ENCODE data around the gene RASSF5.
"Not testable (repeated sequence)": the region's sequence is repeated elsewhere in the genome, so short reads cannot be mapped to it uniquely, and the experiment has no call there.

Gene RASSF5

GRCh38 chr1:206480211-206480610 lies 27.1 kb upstream of the RASSF5 start:
- no peak for DNase-seq (ENCODE audit: low read depth)
- no peak overlapping the region for H3K4me3 ChIP-seq (ENCODE audit: low read depth, low read length)
- TF ChIP-seq, protein P1, sequence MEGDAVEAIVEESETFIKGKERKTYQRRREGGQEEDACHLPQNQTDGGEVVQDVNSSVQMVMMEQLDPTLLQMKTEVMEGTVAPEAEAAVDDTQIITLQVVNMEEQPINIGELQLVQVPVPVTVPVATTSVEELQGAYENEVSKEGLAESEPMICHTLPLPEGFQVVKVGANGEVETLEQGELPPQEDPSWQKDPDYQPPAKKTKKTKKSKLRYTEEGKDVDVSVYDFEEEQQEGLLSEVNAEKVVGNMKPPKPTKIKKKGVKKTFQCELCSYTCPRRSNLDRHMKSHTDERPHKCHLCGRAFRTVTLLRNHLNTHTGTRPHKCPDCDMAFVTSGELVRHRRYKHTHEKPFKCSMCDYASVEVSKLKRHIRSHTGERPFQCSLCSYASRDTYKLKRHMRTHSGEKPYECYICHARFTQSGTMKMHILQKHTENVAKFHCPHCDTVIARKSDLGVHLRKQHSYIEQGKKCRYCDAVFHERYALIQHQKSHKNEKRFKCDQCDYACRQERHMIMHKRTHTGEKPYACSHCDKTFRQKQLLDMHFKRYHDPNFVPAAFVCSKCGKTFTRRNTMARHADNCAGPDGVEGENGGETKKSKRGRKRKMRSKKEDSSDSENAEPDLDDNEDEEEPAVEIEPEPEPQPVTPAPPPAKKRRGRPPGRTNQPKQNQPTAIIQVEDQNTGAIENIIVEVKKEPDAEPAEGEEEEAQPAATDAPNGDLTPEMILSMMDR (IDR thresholded peaks at IDR 0.05; ENCODE audit: low read depth, low read length, missing control alignments) = no peak

GRCh38 chr1:206482611-206483010 lies 24.7 kb upstream of the RASSF5 start:
- no peak overlapping the region for H3K4me3 ChIP-seq (ENCODE audit: low read depth, low read length)
- TF ChIP-seq, protein P1 (IDR thresholded peaks at IDR 0.05; ENCODE audit: low read depth, low read length, missing control alignments) = no peak
- no peak for DNase-seq (ENCODE audit: low read depth)

DNA sequence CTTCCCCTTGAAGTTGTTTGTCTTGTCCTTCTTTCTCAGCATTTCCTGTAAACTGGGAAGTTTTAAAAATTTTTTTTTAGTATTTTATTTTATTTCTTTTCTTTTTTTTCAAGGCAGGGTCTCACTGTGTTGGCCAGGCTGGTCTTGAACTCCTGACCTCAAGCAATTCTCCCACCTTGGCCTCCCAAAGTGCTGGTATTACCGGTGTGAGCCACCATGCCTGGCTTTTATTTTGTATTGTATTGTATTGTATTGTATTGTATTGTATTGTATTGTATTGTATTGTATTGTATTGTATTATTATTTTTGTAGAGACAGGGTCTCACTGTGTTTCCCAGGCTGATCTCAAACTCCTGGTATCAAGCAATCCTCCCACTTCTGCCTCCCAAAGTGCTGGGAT lies 23.5 kb upstream of the RASSF5 start:
- not testable (repeated sequence) for DNase-seq (ENCODE audit: low read depth); H3K4me3 ChIP-seq (ENCODE audit: low read depth, low read length)

DNA sequence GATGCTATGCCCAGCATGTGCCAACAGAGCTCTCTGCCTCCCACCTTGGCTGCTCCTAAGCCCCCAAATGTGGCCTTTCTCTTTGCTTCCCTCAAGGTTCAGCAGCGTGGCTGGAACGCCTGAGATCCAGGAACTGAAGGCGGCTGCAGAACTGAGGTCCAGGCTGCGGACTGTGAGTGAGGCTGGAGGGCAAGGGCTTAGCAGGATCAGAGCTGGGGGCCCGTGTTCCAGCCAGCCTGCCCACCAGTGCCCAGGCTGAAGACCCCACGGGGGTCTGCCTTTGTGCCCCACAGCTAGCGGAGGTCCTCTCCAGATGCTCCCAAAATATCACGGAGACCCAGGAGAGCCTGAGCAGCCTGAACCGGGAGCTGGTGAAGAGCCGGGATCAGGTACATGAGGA lies 22.4 kb upstream of the RASSF5 start:
- TF ChIP-seq, protein P1 (IDR thresholded peaks at IDR 0.05; ENCODE audit: low read depth, low read length, missing control alignments) = no peak
- no peak overlapping the region for H3K4me3 ChIP-seq (ENCODE audit: low read depth, low read length)
- DNase-seq (ENCODE audit: low read depth) = no peak

DNA sequence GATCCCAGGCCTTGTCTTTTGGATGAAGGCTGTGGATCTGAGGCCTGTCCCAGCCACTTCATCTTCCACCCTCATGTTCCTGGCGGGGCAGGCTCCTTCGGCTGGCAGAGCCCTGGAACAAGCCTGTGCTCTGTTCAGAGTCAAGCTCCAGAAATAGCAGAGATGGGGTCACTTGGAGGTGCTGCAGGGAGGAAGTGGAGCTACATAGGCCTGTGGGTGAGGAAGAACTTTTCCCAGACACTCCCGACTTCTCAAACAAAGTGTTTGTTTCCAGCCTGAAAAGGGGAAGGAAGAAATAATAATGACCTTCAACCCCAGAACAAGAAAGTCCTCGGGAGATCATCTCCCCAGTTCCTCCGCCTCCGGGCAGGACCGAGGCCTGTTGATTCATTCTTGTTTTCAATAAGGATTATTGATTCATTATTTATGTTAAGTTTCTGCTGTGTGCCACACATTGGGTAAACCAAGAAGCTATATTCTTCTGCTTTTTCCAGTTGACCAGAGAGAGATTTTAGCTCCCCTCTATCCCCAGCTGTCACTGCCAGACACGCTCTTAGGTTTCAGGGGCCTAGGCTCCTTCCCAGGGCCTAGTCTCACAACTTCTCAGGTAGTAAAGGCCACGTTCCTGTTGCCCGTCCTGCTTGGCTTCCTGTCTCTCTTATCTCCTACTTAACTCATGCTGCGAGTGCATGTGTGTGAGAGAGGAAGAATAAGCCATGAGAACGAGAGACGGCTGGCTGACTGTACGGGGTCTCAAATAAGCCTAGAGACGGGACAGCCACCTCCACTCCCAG lies 20.1 kb upstream of the RASSF5 start:
- DNase-seq (ENCODE audit: low read depth) = no peak
- TF ChIP-seq, protein P1 (IDR thresholded peaks at IDR 0.05; ENCODE audit: low read depth, low read length, missing control alignments) = no peak
- no peak overlapping the region for H3K4me3 ChIP-seq (ENCODE audit: low read depth, low read length)

- TF ChIP-seq, protein P1 (IDR thresholded peaks at IDR 0.05; ENCODE audit: low read depth, low read length, missing control alignments) = no peak
- H3K4me3 ChIP-seq (ENCODE audit: low read depth, low read length) = no peak overlapping the region
- DNase-seq (ENCODE audit: low read depth) = no peak
These were observed 19.4 kb upstream of the RASSF5 start for GRCh38 chr1:206487970-206488369.

DNA sequence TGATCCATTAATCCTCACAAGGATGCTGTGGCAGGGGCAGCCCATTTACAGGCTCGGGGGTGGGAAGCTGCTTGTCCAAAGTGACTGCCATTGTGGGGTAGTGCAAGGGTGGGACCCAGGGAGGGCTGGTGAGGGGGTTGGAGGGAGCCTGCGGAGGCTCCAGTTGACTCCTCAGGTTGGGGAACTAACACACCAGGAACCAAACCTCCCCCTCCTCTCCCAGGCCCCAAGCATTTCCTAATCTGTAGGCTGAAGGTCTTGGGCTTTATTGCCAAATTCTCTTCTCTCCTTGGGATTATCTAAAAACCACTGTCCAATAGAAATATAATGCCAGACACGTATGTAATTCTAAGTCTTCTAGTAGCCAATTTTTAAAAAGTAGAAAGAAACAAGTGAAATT lies 18.9 kb upstream of the RASSF5 start:
- DNase-seq (ENCODE audit: low read depth) = no peak
- TF ChIP-seq, protein P1 (IDR thresholded peaks at IDR 0.05; ENCODE audit: low read depth, low read length, missing control alignments) = no peak

More for the DNA sequence above, 18.9 kb upstream of the RASSF5 start:
- no peak overlapping the region for H3K4me3 ChIP-seq (ENCODE audit: low read depth, low read length)
